Small intestine (tissue), 7 donors: Measurements from ENCODE around the gene IER5L. TPM values are rescaled to one million over a fixed set of nuclear protein-coding genes. Genes with fewer than 3 reads are reported as not detected.

Source experiments
- DNase-seq, 2 donors: peaks; one replicate each; pipeline versions ENCODE4 v3.0.0 to v3.0.0-alpha.2; 2013
- FAIRE-seq: peaks from 2 replicates; lab custom pipeline; 2012; peaks lifted over from hg19 to GRCh38; lab: Jason Lieb, UNC
- H3K27ac ChIP-seq, 3 donors: one replicate each; pipeline ENCODE4 v1.5.1; 2013; ENCODE audit warnings: low read length in 2 of 3, mild to moderate bottlenecking in 2 of 3, control low read depth in 1 of 3, inconsistent platforms in 1 of 3, low read depth in 1 of 3, moderate library complexity in 1 of 3
- H3K27me3 ChIP-seq, 3 donors: one replicate each; pipeline ENCODE4 v1.6.1; 2013; ENCODE audit warnings: low read length in 3 of 3, inconsistent platforms in 1 of 3; ENCODE audit not compliant: control insufficient read depth in 3 of 3, insufficient read depth in 3 of 3
- H3K36me3 ChIP-seq, 3 donors: one replicate each; pipeline ENCODE4 v1.6.1; 2013; ENCODE audit warnings: low read length in 3 of 3, inconsistent platforms in 1 of 3, low read depth in 1 of 3, mild to moderate bottlenecking in 1 of 3, moderate library complexity in 1 of 3; ENCODE audit not compliant: control insufficient read depth in 3 of 3, insufficient read depth in 2 of 3
- H3K4me1 ChIP-seq, 3 donors: one replicate each; pipeline ENCODE4 v1.6.1; 2013; ENCODE audit warnings: low read length in 2 of 3, inconsistent platforms in 1 of 3, low read depth in 1 of 3, mild to moderate bottlenecking in 1 of 3, moderate library complexity in 1 of 3; ENCODE audit not compliant: control insufficient read depth in 3 of 3, insufficient read depth in 2 of 3
- H3K4me3 ChIP-seq, 3 donors: one replicate each; pipeline ENCODE4 v1.5.1; 2013; ENCODE audit warnings: low read length in 3 of 3, control low read depth in 1 of 3, inconsistent platforms in 1 of 3, low read depth in 1 of 3, mild to moderate bottlenecking in 1 of 3, moderate library complexity in 1 of 3
- H3K9me3 ChIP-seq, 2 donors: one replicate each; pipeline ENCODE4 v1.6.1; 2013; ENCODE audit warnings: low read depth in 1 of 2, low read length in 1 of 2; ENCODE audit not compliant: control insufficient read depth in 2 of 2, insufficient read depth in 1 of 2
- WGBS, 3 donors: extraction: QIAGEN DNeasy Blood & Tissue Kit; methylation state at CpG; one replicate each; pipeline ENCODE4 v1.1.7; 2013; 5-methylcytosine and 5-hydroxymethylcytosine counted together
- polyA plus RNA-seq, 4 donors: library from polyadenylated mRNA; stranded (reverse) in 3 of 4; unstranded in 1 of 4; fragments of 200-250 nt in 3 of 4; fragments of 120-200 nt in 1 of 4; gene quantifications; one replicate each; pipeline versions ENCODE4 v1.2.1 to v1.2.3, GENCODE V29; 2013
- donor health status: healthy with polysubstance abuse.
- donor health status: control.
- donor health status: control.
- donor health status: Bipolar disorder and iron deficiency.
- donor health status: healthy.

IER5L gene
- polyA plus RNA-seq, 4 donors = 0.89 to 13.7 (median 4.6) TPM

DNA sequence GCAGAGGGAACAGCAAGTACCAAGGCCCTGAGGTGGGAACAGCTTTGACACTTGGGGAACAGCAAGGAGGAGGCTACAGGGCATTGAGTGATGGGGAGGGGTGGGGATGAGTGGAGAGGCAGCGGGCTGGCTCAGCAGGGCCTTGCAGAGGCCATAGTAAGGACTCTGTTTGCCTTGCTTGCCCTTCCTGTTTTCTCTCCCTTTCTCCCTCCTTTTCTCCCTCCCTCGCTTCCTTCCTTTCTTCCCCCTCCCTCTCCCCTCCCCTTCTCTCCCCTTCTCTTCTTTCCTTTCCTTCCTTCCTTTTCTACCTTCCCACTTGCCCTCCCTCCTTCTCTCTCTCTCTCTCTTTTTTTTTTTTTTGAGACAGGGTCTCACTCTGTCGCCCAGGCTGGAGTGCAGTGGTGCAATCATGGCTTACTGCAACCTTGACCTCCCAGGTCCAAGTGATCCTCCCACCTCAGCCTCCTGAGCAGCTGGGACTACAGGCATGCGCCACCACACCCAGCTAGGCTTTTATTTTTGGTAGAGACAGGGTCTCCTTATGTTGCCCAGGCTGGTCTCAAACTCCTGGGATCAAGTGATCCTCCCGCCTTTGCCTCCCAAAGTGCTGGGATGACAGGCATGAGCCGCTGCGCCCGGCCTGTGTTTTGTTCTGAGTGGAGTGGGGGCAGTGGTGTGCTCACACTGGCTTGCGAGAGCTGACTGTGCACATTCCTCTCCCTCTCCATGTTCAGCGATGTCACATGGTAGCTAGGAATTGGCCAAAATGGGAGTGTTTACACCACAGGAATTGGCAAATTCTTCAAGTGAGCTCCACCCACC, 17.1 kb downstream of the IER5L start:
- Histone ChIP-seq H3K4me3 (no peak overlapping the region), H3K27me3 (no peaks in the 10 kb centered on the region), H3K4me1 (peaks cover 0 to 2% (median 0%) of the 10 kb centered on the region in 3 donors), H3K36me3 (peaks cover 0 to 5% (median 0%) of the 10 kb centered on the region in 3 donors), H3K27ac (peak overlapping the region in 1 of 3 donors; percentile 12), H3K9me3 (peaks cover 0 to 5% of the 10 kb centered on the region in 2 donors)
- no peak for DNase-seq
- FAIRE-seq = no peak
- 82 to 94% (median 93%) methylated on average over 9 to 10 of the region's 10 CpGs for WGBS, 3 donors

DNA sequence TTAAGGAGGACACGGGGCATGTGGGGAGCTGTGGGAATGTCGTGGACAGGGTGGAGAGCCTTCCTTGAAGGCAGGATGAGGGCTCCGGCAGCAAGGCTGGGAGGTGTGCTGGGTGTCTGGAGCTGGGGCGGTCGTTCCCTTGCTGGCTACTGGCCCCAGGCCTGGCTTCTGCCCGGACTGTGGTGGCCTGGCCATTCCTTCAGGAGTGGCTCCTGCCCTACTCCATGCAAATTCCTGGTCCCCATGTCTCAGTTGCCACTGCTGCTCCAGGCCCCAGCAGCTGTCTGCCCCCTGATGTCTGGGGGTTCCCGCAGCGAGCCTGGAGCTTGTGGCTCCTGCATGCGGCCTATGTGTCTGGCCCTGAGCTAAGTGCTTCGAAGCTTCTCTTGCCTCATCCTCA, 21.9 kb downstream of the IER5L start:
- H3K4me1 ChIP-seq = no peaks in the 10 kb centered on the region

GRCh38 chr9:129154866-129155477, 23.1 kb downstream of the IER5L start:
- H3K27ac ChIP-seq = no peak overlapping the region
- H3K36me3 ChIP-seq = peaks cover 0 to 49% (median 0%) of the 10 kb centered on the region in 3 donors
- 90 to 94% (median 93%) methylated on average over 16 of the region's 16 CpGs for WGBS, 3 donors
- H3K4me3 ChIP-seq = no peak overlapping the region
- no peaks in the 10 kb centered on the region for H3K9me3 ChIP-seq
- FAIRE-seq (no peak), DNase-seq (no peak)
- H3K4me1 ChIP-seq = no peaks in the 10 kb centered on the region
- no peaks in the 10 kb centered on the region for H3K27me3 ChIP-seq

More for the DNA sequence above, 21.9 kb downstream of the IER5L start:
- DNase-seq = no peak
- no peaks in the 10 kb centered on the region for H3K27me3 ChIP-seq
- WGBS, 3 donors = 90 to 92% (median 91%) methylated on average over 9 to 10 of the region's 10 CpGs
- no peak overlapping the region for H3K4me3 ChIP-seq
- peaks cover 0 to 38% (median 0%) of the 10 kb centered on the region in 3 donors for H3K36me3 ChIP-seq
- H3K27ac ChIP-seq = no peak overlapping the region
- FAIRE-seq = no peak
- peaks cover 0 to 1% of the 10 kb centered on the region in 2 donors for H3K9me3 ChIP-seq

GRCh38 chr9:129151469-129151868, 26.6 kb downstream of the IER5L start:
- no peak for FAIRE-seq

GRCh38 chr9:129150672-129151211, 27.3 kb downstream of the IER5L start:
- H3K36me3 ChIP-seq = peaks cover 0 to 86% (median 0%) of the 10 kb centered on the region in 3 donors
- FAIRE-seq = no peak

More at GRCh38 chr9:129151469-129151868, 26.6 kb downstream of the IER5L start:
- Histone ChIP-seq H3K27me3 (no peaks in the 10 kb centered on the region), H3K27ac (no peak overlapping the region), H3K9me3 (no peaks in the 10 kb centered on the region), H3K4me1 (peaks cover 0 to 3% (median 0%) of the 10 kb centered on the region in 3 donors), H3K4me3 (no peak overlapping the region), H3K36me3 (peaks cover 0 to 79% (median 0%) of the 10 kb centered on the region in 3 donors)
- 92 to 96% (median 94%) methylated on average over 12 to 15 of the region's 15 CpGs for WGBS, 3 donors
- no peak for DNase-seq

GRCh38 chr9:129150122-129150521, 27.9 kb downstream of the IER5L start:
- H3K36me3 ChIP-seq = peaks cover 0 to 88% (median 0%) of the 10 kb centered on the region in 3 donors
- H3K4me1 ChIP-seq = peaks cover 0 to 16% (median 0%) of the 10 kb centered on the region in 3 donors
- H3K9me3 ChIP-seq = no peaks in the 10 kb centered on the region
- whole genome bisulfite sequencing, 3 donors = 84 to 93% (median 89%) methylated on average over 10 of the region's 10 CpGs
- H3K27me3 ChIP-seq = no peaks in the 10 kb centered on the region
- FAIRE-seq (no peak), DNase-seq (no peak)
- H3K4me3 ChIP-seq = no peak overlapping the region
- H3K27ac ChIP-seq = no peak overlapping the region

More at GRCh38 chr9:129150672-129151211, 27.3 kb downstream of the IER5L start:
- no peak overlapping the region for H3K27ac ChIP-seq
- no peak for DNase-seq
- H3K9me3 ChIP-seq = no peaks in the 10 kb centered on the region
- no peaks in the 10 kb centered on the region for H3K27me3 ChIP-seq
- no peak overlapping the region for H3K4me3 ChIP-seq
- H3K4me1 ChIP-seq = peaks cover 0 to 10% (median 0%) of the 10 kb centered on the region in 3 donors
- 87 to 90% (median 88%) methylated on average over 15 to 18 of the region's 18 CpGs for whole genome bisulfite sequencing, 3 donors

DNA sequence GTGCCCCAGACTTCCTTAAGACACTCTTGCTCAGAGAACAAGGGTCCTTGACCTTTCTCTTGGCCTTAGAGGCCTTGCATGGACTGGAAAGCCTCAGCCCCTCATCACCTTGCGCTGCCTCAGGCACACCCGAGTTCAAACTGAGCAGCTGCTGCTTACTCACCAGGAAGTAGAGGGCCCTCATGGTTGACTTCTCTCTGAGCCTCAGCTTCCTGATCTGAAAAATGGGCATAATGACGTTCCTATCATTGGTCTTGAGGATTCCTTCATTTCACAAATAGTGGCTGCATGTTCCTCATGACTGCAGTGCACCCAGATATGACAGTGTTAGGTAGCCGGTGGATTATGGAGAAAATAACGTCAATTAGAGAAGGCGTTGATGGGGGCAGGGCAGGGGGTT, 28.6 kb downstream of the IER5L start:
- Histone ChIP-seq H3K36me3 (peaks cover 0 to 87% (median 0%) of the 10 kb centered on the region in 3 donors), H3K4me3 (no peak overlapping the region), H3K27me3 (no peaks in the 10 kb centered on the region), H3K4me1 (peaks cover 0 to 16% (median 0%) of the 10 kb centered on the region in 3 donors), H3K27ac (no peak overlapping the region), H3K9me3 (no peaks in the 10 kb centered on the region)
- FAIRE-seq (no peak), DNase-seq (no peak)
- WGBS, 3 donors = 75 to 83% (median 76%) methylated on average over 6 of the region's 6 CpGs
